ENCODE data around the gene FRY.
A peak's percentile ranks its signal among the peaks of the same experiment; 100 is the strongest.
"Not testable (repeated sequence)": the region's sequence is repeated elsewhere in the genome, so short reads cannot be mapped to it uniquely, and the experiment has no call there.

FRY gene

DNA sequence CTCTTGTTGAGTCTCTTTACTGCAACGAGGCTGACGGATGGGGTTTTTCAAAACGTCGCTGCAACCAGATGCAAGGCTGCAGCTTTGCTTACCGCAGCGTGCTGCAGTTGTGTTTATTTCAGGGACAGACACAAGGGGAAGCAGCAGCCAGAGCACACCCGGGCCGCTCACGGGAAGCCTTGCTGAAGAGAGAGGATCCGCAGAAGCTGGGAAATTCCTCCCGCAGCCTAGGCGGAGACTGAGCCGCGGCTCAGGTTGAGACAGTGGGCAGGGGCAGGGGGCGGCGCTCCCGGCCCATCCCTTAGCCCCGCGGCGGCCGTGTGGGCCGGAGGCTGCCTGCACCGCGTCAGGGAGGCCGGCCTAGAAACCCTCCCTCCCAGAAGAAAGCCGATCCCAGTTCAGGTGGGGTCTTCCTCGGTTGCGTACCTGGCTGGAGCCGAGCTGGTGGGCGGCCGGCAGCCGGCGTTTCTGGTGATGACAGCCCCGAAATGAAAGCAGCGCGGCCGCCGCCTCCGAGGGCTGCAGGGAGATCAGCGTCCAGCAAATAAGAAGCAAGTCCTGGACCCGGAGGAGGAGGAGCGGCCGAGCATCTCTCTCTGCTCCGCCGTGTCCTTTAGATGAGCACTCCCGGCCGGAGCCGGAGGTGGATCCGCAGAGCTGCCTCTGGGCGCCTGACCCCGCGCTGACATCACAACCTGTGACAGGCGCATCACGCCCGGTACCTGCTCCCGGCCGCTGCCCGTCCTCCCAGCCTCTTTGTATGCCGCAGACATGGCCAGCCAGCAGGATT lies at the start of gene FRY:
FRY (plus strand) TSS at position 750 of the 790 bp plus-strand sequence; CDS start at position 772, 22 bp downstream.
- DNase-seq (ENCODE audit: low read depth) = peak; percentile 45

DNA sequence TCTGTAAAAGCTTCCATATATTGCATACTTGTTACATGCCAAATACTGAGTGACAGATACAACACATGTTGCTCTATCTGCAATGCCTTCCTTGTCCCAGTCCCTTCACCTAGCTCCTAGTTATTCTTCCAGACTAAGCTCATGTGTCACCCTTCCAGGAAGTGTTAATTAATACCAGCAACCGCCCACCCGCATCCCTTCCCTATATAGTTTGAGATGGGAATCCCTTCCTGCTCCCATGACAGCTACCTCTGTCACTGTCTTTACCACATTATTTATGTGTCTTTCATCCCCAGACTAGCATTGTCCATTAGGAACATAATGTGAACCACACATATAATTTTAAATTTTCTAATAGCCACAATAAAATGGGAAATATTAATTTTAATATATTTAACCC lies 49.5 kb upstream of the FRY start:
- DNase-seq (ENCODE audit: low read depth) = no peak

DNA sequence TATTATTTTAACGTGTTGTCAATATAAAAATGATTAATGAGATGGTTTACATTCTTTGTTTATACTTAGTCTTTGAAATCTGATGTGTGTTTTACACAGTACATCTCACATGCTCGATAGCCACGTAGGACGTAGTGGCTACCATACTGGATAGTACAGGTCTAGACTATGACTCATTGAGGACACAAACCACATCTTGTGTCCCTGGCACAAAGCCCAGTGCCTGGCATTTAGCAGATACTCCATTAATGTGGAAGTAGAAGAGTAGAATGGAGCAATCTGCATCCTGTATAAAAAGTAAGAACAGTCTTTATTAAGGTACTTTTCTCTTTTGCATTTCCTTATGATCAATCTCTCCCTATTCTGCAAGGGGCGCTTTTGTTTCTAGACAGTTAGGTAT lies 49.0 kb upstream of the FRY start:
- no peak for DNase-seq (ENCODE audit: low read depth)

DNA sequence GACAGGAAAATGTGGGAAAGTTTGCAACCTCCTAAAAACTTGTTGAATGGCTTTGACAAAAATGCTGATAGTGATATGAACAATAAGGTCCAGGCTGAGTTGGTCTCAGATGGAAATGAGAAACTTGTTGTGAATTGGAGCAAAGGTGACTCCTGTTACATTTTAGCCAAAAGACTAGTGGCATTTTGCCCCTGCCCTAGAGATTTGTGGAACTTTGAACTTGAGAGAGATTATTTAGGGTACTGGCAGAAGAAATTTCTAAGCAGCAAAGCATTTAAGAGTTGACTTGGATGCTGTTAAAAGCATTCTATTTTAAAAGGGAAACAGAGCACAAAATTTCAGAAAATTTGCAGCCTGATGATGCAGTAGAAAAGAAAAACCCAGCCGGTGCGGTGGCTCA lies 47.9 kb upstream of the FRY start:
- DNase-seq (ENCODE audit: low read depth) = not testable (repeated sequence)

DNA sequence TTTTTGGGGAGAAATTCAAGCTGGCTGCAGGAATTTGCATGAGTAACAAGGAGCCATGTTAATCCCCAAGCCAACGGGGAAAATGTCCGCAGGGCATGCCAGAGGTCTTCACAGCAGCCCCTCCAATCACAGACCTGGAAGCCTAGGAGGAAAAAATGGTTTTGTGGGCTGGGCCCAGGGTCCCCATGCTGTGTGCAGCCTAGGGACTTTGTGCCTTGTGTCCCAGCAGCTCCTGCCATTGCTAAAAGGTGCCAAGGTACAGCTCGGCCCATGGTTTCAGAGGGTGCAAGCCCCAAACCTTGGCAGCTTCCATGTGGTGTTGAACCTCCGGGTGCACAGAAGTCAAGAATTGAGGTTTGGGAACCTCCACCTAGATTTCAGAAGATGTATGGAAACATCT lies 47.2 kb upstream of the FRY start:
- DNase-seq (ENCODE audit: low read depth) = not testable (repeated sequence)

DNA sequence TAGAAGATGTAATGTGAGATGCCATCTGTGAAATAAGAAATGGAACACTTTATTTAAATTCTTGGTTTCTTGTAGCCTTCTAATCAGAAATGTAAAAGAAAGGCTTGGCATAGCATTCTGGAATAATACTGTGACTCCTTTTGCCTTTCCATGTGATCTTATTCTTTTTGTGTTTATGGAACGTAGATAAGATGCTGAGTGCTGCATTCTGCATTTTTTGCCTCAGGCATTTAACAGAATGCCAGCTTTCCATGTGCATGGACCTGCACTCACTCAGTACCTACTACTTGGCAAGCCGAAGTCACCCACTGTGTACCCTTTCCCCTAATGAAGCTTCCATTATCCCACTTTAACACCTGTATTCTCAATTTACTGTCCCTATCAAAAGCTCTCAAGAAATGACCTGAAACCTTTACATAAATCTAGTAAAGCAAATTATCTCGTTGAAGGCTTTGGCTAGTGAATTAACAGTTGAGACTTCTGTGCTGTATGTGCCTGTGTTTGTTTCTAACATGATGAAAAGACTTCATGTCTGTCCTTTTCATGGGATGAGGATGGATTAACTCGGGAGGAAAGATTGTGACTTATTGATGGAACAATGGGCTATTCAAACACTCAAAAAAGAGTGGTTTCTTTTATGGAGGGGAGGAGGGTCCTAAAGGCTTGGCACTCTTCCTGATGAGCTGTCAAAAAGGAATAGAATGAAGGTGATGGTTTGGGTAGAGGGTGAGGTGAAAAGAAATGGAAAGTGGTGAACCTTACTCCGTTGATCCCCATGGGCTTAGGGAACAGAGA lies 44.7 kb upstream of the FRY start:
- DNase-seq (ENCODE audit: low read depth) = no peak

DNA sequence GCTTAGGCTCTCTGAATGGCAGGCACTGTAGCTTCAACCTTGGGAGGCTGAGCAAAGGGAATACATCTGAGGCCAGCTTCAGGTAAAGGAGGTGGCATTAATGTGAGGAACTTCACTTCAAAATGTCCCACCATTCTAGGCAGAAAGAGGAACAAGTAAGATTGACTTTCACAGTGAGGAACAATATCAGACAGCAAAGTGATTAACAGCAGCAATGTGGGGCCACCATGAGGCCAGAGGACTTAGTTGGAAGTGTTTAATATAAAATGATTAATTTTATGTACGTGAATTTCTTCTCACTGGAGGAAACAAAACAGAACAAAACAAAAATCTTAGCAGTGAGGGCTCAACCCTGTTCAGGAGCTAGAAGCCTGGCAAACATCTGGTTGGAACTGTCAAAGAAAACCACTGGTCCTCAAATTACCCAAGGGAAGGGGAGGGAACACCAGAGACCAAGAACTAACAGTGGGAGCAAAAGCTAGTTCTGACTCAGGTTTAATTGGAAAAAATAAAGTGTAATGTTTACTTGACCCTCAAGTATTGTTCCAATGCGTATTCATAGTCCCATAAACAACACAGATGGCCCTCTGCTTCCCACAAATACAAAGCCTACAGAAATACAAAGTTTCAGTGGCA lies 43.9 kb upstream of the FRY start:
- no peak for DNase-seq (ENCODE audit: low read depth)

DNA sequence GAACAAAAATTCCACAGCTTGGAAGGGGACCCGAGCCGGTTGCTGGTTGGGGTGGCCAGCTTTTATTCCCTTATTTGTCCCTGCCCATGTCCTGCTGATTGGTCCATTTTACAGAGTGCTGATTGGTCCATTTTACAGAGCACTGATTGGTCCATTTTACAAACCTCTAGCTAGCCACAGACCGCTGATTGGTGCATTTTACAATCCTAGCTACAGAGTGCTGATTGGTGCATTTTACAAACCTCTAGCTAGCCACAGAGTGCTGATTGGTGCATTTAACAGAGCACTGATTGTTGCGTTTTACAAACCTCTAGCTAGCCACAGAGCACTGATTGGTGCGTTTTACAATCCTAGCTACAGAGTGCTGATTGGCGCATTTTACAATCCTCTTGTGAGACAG lies 37.2 kb upstream of the FRY start:
- DNase-seq (ENCODE audit: low read depth) = not testable (repeated sequence)

DNA sequence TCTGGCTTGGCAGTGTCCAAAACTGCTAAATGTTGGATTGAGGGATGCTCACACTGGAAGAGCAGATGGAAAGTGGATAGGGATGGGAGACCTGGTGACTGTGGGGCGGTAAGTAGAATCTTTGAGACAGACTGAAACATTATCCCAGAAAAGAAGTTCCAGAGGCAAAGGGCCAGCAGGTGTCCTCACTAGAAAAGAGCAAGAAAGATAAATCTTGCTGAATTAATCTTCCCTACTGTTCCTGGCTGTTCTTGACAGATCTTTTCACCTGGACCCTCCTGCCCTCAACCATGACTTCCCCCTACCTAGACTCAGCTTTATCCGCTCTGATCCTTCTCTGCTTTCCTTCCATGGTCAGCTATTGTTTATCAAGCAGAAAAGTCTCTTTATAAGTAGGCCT lies 35.0 kb upstream of the FRY start:
- DNase-seq (ENCODE audit: low read depth) = no peak

DNA sequence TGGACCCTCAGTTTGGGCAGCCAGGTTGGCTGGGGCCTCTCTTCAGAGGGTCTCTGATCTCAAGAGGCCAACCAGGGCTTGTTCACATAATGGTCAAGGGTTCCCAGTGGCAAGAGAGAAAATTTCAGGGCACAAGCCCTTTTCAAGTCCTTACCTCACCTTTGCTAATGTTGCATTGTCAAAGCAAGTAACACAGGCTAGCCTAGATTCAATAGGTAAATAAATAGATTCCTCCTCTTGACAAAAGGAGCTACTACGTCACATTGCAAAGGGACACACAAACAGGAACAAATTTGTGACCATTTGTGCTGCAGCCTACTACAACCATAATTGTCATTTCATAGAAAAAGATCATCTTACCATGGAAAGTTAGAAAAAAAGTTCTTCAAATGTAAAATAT lies 33.9 kb upstream of the FRY start:
- no peak for DNase-seq (ENCODE audit: low read depth)

DNA sequence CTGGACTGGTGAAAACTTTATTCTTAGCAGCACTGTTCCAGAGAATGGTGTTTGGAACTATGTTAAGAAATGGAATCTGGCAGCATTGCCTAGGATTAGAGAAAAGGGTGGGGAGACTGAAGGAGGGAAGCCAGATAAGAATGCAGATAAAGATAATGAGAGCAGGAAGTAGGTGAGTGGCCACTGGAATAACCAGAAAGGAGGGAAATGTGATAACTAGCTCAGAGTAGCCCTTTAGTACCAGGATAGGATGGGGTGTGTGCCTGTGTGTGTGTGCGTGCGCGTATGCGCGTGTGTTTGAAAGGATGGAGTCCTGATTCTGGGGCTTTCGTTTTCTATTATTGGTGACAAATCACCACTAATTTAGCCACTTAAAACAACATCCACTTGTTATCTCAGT lies 33.4 kb upstream of the FRY start:
- DNase-seq (ENCODE audit: low read depth) = no peak

DNA sequence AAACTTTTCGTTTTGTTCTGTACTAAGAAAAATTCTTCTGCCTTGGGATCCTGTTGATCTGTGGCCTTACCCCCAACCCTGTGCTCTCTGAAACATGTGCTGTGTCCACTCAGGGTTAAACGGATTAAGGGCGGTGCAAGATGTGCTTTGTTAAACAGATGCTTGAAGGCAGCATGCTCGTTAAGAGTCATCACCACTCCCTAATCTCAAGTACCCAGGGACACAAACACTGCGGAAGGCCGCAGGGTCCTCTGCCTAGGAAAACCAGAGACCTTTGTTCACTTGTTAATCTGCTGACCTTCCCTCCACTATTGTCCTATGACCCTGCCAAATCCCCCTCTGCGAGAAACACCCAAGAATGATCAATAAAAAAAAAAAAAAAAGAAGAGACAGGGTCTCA lies 30.8 kb upstream of the FRY start:
- DNase-seq (ENCODE audit: low read depth) = not testable (repeated sequence)

DNA sequence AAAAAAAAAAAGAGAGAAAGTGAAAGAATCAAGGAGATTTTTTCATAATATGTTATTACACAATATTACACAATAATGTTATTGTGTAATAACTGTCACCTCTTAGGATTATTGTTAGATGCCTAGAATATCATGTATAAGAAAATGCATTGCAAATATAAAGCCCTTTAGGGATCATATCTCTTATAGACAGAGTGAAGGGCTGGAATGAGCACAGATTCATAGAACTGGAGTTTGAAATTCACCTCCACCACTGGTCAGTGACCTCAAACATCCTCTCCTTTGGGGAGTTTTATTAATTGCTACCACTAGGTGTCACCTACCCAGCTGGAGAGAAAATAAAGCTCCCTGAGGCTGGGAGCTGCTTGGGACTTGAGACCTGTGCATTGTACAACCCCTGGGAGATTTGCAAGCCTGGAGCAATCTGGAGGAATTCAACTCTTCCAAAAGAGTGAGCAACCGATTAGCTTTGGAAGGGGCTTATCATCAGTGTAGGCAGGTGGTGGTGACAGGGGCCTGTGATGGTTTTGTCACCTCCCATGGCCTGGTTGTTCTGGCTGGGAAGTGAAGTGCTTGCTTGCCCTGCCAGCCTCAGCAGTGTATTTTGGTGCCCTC lies 30.3 kb upstream of the FRY start:
- no peak for DNase-seq (ENCODE audit: low read depth)

DNA sequence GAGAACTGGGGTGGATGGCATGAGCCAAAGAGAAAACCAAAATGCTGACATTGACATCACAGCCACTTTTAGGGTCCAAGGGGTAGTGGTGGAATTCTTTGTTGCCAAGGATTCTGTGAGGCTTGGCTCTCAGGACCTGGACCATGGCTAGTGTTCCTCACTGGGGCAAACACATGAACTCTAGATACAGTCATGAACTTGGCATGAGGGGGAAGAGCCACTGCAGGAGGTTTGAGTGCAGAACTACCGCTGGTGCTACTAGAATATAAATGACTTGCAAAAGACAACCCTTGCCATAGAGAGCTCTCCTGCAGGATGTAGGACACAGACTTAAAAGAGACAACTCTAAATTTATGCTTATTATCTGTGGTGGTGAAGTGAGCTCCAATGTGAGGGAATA lies 29.8 kb upstream of the FRY start:
- no peak for DNase-seq (ENCODE audit: low read depth)

DNA sequence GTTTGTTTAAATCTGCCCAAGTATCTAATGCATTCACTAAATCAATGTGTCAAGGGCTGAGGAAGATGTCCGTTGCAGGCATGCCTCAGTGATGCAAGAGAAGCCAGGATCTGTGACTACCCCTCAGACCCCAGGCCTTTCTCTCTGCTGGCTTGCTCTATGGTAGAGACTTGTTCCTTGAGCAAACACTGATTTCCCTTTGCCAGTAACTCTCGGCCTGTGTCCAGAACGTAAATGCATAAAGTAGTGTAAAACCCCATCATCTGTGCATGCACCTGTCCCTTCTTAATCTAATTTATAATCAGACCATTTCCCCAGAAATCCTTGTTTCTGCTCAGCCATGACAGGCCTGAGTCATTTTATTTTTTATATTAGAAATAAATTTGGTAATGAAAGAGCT lies 28.7 kb upstream of the FRY start:
- no peak for DNase-seq (ENCODE audit: low read depth)

DNA sequence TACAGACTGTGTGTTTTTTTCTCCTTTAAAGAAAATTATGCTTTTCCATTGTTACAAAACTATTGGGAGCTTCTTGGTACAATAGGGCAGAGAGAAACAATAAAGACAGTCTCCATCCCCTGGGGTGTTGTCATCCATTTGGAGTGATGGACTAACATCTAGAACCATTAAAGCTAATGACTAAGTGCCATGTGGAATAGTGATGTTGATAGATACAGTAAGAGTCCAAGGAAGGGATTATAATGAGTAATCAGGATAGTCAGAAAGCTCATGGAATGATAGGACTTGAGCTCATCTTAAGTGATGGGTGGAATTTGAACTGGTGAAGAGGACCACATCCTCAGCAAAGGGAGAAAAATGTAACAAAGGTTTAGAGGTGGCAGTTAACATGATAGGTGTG lies 24.1 kb upstream of the FRY start:
- DNase-seq (ENCODE audit: low read depth) = no peak

DNA sequence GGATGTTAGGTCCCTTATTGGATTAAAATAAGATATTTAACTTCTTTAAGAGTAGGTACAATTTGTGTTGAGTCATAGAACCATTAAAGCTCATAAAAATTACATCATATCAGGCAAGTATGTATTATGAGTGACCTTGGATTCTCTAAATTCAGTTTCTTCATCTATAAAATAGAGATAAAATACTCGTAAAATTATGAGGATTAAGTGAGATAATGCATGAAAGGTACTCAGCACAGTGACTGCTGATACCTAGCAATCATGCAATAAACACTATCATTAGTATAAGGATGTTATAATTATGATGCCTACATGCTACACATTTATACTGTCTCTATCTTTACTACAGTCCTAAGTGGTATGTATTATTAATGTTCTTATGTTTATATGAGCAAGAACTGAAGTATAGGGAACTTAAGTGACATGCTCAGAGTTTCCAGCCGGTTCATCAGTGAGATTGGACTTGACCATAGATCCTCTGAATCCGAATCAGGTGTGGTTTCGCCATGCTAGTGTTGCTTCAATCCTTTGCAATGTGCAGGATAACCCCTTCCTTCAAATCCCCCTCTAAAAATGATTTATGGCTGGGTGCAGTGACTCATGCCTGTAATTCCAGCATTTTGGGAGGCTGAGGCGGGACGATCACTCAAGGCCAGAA lies 22.9 kb upstream of the FRY start:
- DNase-seq (ENCODE audit: low read depth) = no peak

DNA sequence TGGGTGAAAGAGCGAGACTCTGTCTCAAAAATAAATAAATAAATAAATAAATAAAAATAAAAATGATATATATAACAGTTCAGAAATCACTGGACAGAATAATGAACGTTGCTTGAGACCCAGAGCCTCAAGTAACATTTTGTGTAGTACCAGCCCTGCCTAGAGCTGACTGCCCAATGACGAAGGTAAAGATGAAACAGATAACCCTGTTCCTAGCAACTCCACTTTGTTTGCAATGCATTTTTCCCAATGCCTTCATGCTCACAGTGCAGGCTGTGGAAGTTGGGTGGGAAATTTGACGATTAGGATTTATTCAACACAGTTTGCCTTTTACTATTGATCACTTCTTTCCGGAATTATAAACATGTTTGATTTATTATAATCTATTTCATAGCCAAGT lies 22.2 kb upstream of the FRY start:
- DNase-seq (ENCODE audit: low read depth) = no peak

DNA sequence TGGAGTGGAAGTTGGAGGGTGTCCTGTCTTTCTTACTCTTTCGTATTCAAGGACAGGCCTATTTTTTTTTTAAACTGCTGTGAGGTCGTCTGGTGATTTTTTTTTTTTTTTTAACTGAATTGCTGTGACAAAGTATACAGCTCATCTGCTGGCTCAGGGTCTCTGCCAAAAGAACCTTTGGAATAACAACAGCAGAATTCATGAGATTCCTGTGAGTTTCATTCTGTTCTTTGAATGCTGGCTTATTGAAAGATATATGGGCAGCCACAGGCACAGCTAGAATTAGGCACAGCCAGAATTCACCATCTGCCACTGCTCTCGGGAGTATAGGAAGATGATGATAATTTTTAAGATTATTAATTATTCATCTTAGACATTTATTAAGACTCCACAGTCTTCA lies 21.4 kb upstream of the FRY start:
- no peak for DNase-seq (ENCODE audit: low read depth)

DNA sequence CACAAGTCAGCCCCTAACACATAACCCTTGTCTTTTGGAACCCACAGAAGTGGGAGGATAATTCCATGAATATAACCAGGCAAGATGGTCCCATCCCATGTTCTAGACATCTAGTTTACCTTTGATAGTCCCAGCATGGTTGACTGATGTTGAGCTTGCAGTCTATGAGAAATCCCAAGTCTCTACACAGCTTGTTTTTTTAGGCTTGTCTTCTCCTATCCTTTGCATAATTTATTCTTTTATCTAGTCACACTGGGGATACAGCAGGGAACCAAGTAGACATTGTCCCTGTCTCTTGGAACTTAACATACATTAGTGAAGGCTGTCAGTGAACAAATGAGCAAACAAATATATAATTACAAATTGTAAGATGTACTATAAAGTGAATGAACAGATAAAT lies 19.6 kb upstream of the FRY start:
- DNase-seq (ENCODE audit: low read depth) = no peak

DNA sequence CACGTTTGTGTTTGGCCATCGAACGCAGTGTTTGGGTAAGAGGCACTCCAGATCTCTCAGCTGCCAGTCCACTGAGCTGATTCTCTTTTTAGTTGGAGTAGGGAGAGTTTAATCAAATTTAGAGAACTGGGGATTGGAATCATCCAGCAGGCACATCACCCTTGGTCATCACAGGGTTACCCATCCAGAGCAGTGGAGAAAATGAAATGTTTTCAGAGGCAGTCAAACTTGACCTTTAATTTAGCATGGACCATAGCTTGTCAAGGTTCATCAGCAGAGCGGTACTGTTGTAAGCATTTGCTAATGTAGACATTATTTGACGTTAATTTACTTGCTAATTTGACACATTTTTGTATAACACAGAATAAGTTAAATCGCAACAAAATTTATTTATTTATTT lies 18.4 kb upstream of the FRY start:
- no peak for DNase-seq (ENCODE audit: low read depth)

DNA sequence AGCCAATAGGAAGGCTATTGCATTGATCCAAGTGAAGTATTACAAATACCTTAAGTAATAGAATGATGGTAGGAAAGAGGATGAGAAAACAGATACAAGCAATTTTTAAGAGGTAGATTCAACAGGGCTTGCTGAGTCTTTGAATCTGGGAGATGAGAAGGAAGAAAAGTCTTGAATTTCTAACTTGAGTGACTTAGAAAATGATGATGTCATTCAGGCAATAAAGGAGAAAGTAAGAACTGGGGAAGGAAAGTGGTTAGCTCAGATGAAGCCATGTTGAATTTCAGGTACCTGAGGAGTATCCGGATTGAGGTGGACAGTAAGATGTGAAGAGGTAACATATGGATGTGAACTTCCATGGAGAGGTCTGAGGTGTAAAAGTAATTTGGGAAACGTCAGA lies 15.5 kb upstream of the FRY start:
- no peak for DNase-seq (ENCODE audit: low read depth)

Data from activated T-cell treated with anti-CD3 and anti-CD28 coated beads for 48 hours (primary cell).